Thyroid gland (tissue), 4 donors: ENCODE measurements around the gene ZBTB1. TPM values are rescaled to one million over a fixed set of nuclear protein-coding genes. Genes with fewer than 3 reads are reported as not detected.
"Not testable (repeated sequence)": the region's sequence is repeated elsewhere in the genome, so short reads cannot be mapped to it uniquely, and the experiment has no call there.

ENCODE experiments used
- DNase-seq, 2 donors: peaks; one replicate each; pipeline ENCODE4 v3.0.0-alpha.2; 2019
- H3K27ac ChIP-seq, 3 donors: fragments of 200-600 bp; sonication (generic); 1 replicate in 2 of 3; 2 replicates in 1 of 3; pipeline ENCODE4 v1.5.1; 2016 to 2019; ENCODE audit warnings: mild to moderate bottlenecking in 1 of 3, moderate library complexity in 1 of 3
- H3K27me3 ChIP-seq: fragments of 200-600 bp; sonication (generic); one replicate; pipeline ENCODE4 v1.5.1; 2019
- H3K36me3 ChIP-seq, 2 donors: fragments of 200-600 bp; sonication (generic); one replicate each; pipeline ENCODE4 v1.5.1; 2016 to 2019
- H3K4me1 ChIP-seq, 2 donors: fragments of 200-600 bp; sonication (generic); one replicate each; pipeline ENCODE4 v1.5.1; 2017 to 2019
- H3K4me3 ChIP-seq, 3 donors: fragments of 200-600 bp; sonication (generic); replicated peaks in 1 of 3; 1 replicate in 2 of 3; 2 replicates in 1 of 3; pipeline ENCODE4 v1.5.1; 2016; ENCODE audit warnings: mild to moderate bottlenecking in 1 of 3
- H3K9me3 ChIP-seq: fragments of 200-600 bp; sonication (generic); one replicate; pipeline ENCODE4 v1.5.1; 2017
- POLR2A ChIP-seq, 2 donors: fragments of 450-650 bp; IDR thresholded peaks; one replicate each; pipeline ENCODE4 v1.6.1; 2017; ENCODE audit warnings: antibody characterized with exemption in 2 of 2, mild to moderate bottlenecking in 2 of 2, moderate library complexity in 1 of 2
- WGBS, 2 donors: methylation state at CpG; one replicate each; pipeline ENCODE4 v1.1.5; 2017; 5-methylcytosine and 5-hydroxymethylcytosine counted together
- intact Hi-C: fragments of 100-400 bp; cut with DNase I; formaldehyde crosslinking; loops from one replicate; pipeline ENCODE4 v1.15.1; 2023
- small RNA-seq: library from RNA; depleted of rRNA; stranded (forward); fragments of <200 nt; gene quantifications from one replicate; pipeline ENCODE3, GENCODE V24; 2016
- total RNA-seq, 4 donors: library from RNA; depleted of rRNA; stranded (reverse); fragments of >200 nt; gene quantifications; one replicate each; pipeline ENCODE4 v1.2.3, GENCODE V29; 2016
- TF ChIP-seq, protein P1 (sequence below), 6 experiments: fragments of 200-600 bp in 3 of 6; fragments of 450-650 bp in 3 of 6; sonication (generic) in 3 of 6; IDR thresholded peaks; one replicate each; pipeline ENCODE4 v1.5.1; 2016 to 2019; ENCODE audit warnings: antibody characterized with exemption in 6 of 6, mild to moderate bottlenecking in 2 of 6, inconsistent platforms in 1 of 6, moderate library complexity in 1 of 6

ZBTB1 gene
- total RNA-seq, 4 donors from 2014 or later = 44.5 to 72.0 (median 55.9) TPM

DNA sequence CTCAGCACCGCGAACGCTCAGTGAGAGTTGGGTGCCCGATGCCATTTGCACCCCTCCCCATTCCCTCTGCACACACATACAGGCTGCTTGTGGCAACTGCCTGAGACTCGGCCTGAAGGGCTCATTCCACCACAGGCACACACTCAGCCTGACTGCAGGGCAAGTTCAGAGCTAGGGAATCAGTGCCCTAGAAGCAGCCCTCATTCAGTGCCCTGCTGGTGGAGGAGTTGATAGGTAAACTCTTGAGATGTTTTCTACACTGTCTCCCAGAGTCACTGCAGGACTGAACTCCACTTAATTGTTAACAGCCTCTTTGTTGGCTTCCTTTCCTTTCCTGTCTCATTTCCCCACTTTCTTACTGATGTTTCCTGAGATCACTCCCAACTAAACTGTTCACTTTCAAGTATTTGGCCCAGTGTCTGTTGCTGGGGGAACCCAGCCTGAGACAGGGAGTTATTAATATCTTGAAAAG lies 62.1 kb downstream of the ZBTB1 start:
- intact Hi-C loops = no loop called here
- TF ChIP-seq, protein P1, sequence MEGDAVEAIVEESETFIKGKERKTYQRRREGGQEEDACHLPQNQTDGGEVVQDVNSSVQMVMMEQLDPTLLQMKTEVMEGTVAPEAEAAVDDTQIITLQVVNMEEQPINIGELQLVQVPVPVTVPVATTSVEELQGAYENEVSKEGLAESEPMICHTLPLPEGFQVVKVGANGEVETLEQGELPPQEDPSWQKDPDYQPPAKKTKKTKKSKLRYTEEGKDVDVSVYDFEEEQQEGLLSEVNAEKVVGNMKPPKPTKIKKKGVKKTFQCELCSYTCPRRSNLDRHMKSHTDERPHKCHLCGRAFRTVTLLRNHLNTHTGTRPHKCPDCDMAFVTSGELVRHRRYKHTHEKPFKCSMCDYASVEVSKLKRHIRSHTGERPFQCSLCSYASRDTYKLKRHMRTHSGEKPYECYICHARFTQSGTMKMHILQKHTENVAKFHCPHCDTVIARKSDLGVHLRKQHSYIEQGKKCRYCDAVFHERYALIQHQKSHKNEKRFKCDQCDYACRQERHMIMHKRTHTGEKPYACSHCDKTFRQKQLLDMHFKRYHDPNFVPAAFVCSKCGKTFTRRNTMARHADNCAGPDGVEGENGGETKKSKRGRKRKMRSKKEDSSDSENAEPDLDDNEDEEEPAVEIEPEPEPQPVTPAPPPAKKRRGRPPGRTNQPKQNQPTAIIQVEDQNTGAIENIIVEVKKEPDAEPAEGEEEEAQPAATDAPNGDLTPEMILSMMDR (IDR thresholded peaks at IDR 0.05) = no peak
- no peak for TF ChIP-seq POLR2A (IDR thresholded peaks at IDR 0.05)
- Histone ChIP-seq H3K9me3 (no peaks in the 10 kb centered on the region), H3K4me1 (peaks cover 0 to 20% of the 10 kb centered on the region in 2 donors), H3K27ac (no peak overlapping the region), H3K27me3 (no peaks in the 10 kb centered on the region), H3K4me3 (no peak overlapping the region), H3K36me3 (no peaks in the 10 kb centered on the region)
- WGBS, 2 donors = 58 to 79% methylated on average over 5 of the region's 5 CpGs
- no peak for DNase-seq

DNA sequence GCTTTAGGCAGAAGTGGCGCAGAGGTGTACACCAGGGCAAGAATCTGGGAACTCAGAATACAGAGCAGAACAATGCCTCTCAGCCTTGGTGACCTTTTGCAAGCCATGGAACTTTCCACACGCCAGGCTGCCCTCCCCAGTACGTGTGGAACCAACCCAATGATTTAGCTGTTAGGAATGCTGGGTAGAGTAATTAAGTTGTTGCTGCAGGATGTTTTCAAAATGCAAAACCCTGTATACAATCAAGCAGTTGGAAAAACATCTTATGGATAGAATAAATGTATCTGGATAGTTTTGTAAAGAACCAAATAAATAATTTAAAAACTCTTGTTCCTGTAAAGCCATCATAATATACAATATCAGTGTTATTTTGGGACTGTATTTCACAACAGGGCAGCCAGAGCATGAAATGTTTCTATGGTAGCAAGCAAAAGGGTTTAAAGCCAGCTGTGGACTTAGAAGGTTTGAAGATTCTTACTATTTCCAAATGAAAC lies 64.6 kb downstream of the ZBTB1 start:
- 59 to 67% methylated on average over 3 of the region's 3 CpGs for WGBS, 2 donors
- H3K4me1 ChIP-seq = peaks cover 0 to 20% of the 10 kb centered on the region in 2 donors

DNA sequence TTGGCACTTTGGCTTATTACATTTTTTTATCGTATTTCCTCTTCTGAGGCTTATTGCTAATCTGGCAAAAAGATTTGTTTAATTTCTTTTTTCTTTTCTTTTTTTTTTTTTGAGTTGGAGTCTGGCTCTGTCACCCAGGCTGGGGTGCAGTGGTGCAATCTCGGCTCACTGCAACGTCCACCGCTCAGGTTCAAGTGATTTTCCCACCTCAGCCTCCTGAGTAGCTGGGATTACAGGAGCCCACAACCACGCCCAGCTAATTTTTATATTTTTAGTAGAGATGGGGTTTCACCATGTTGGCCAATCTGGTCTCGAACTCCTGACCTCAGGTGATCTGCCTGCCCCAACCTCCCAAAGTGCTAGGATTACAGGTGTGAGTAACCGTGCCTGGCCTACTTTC lies 65.1 kb downstream of the ZBTB1 start:
- H3K36me3 ChIP-seq, H3K4me3 ChIP-seq, H3K9me3 ChIP-seq, H3K27me3 ChIP-seq, DNase-seq, intact Hi-C loops: not testable (repeated sequence)
- peak overlapping the region in 2 of 3 donors; percentile 30 to 46 for H3K27ac ChIP-seq
- WGBS, 2 donors = 85 to 87% methylated on average over 7 of the region's 7 CpGs
- peaks cover 0 to 20% of the 10 kb centered on the region in 2 donors for H3K4me1 ChIP-seq

More for the DNA sequence above, 64.6 kb downstream of the ZBTB1 start:
- no peak for TF ChIP-seq POLR2A (IDR thresholded peaks at IDR 0.05)
- TF ChIP-seq, protein P1 (IDR thresholded peaks at IDR 0.05) = no peak
- H3K27me3 ChIP-seq = no peaks in the 10 kb centered on the region
- intact Hi-C loops = no loop called here
- no peaks in the 10 kb centered on the region for H3K9me3 ChIP-seq
- H3K4me3 ChIP-seq = no peak overlapping the region
- peak; percentile 40 to 41 for DNase-seq
- peak overlapping the region in 2 of 3 donors; percentile 30 to 46 for H3K27ac ChIP-seq
- no peaks in the 10 kb centered on the region for H3K36me3 ChIP-seq

DNA sequence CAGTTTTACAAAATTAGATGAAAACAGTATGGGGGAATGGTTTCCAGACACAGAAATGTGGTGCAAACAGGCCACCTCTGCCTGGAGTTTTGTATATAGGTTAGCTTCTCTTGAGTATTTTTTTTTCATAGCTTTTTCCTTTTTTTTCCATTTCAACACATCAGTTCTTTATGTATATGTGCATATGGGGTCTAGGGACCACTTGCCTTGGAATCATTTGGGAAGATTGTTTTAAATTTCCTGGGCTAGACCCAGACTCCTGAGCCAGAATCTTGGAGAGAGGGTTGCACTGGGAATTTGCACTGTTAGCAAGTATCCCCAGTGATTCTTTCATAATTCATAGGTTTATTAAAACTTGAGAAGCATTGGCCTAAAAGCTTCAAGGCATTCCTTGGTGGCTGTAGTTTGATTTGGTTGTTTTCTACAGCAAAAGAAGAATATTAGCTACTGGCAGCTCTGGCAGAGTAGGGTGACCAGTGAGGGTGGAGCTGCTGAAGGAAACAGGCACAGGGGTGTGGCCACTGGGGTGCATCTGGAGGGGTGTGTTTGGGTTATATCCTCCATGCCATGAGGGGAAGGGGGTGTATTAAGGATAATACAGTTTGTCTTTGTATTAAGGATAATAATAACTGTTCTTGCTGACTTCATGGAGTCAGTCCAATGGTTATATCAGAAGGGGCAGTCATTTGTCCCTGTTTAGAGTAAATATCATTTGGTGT lies 68.0 kb downstream of the ZBTB1 start:
- H3K4me1 ChIP-seq = peaks cover 0 to 14% of the 10 kb centered on the region in 2 donors
- intact Hi-C loops = no loop called here
- H3K27me3 ChIP-seq = no peaks in the 10 kb centered on the region
- no peak overlapping the region for H3K27ac ChIP-seq
- no peak for TF ChIP-seq POLR2A (IDR thresholded peaks at IDR 0.05)
- TF ChIP-seq, protein P1 (IDR thresholded peaks at IDR 0.05) = no peak
- no peaks in the 10 kb centered on the region for H3K9me3 ChIP-seq
- DNase-seq = no peak
- H3K36me3 ChIP-seq = no peaks in the 10 kb centered on the region
- H3K4me3 ChIP-seq = no peak overlapping the region

DNA sequence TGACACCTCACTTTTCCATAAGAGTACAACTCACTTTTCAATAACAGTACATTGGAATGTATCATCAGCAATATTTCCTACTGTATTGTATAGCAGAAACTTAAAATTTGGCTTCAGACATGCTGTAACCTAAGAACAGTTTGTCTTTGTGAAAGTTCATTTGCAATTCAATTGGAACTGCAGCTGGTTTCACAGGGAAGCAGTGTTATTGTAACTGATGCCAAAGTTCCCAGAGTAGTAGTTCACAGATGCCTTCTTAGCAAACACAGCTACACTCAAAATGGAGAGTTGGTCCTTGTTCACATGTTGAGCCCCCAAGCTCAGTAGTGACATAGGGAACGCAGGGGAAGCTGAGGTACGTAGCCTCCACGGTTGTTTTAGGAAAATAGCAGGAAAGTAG lies 68.5 kb downstream of the ZBTB1 start:
- Histone ChIP-seq H3K27ac (no peak overlapping the region), H3K4me1 (peaks cover 0 to 14% of the 10 kb centered on the region in 2 donors), H3K9me3 (no peaks in the 10 kb centered on the region)

More for the DNA sequence above, 68.5 kb downstream of the ZBTB1 start:
- TF ChIP-seq POLR2A (IDR thresholded peaks at IDR 0.05) = no peak
- TF ChIP-seq, protein P1 (IDR thresholded peaks at IDR 0.05) = no peak
- H3K27me3 ChIP-seq = no peaks in the 10 kb centered on the region
- intact Hi-C loops = no loop called here
- WGBS, 2 donors = 85 to 88% methylated on average over 3 of the region's 3 CpGs
- no peak for DNase-seq
- no peak overlapping the region for H3K4me3 ChIP-seq
- H3K36me3 ChIP-seq = no peaks in the 10 kb centered on the region

Small RNA genes lying within 50 kb of the gene (small RNA-seq; reads per million reads assigned to genes)
- not detected for gene AL049869.4

Other genes with a start within 250 kb of the ZBTB1 start
- gene ESR2, start 210.4 kb upstream of the ZBTB1 start, total RNA-seq = 1 to 10 TPM in 1 of 4 donors, under 1 TPM in 2, not detected in 1; 0.27 to 1.0 (median 0.78) TPM
- 10 to 100 TPM; 26.9 to 48.0 (median 33.2) TPM for gene MTHFD1, start 116.4 kb upstream of the ZBTB1 start, total RNA-seq
- gene AKAP5, start 39.3 kb upstream of the ZBTB1 start, total RNA-seq = 1 to 10 TPM in 3 of 4 donors, under 1 TPM in 1; 0.92 to 1.3 (median 1.0) TPM
- gene ZBTB25, start 932 bp upstream of the ZBTB1 start, total RNA-seq = 10 to 100 TPM; 15.9 to 23.0 (median 17.7) TPM
- gene HSPA2, start 36.0 kb downstream of the ZBTB1 start, total RNA-seq = 10 to 100 TPM in 1 of 4 donors, 1 to 10 TPM in 3; 6.0 to 11.0 (median 8.4) TPM
- gene PPP1R36, start 45.2 kb downstream of the ZBTB1 start, total RNA-seq = under 1 TPM in 3 of 4 donors, not detected in 1; 0.54 to 0.67 (median 0.63) TPM
- gene PLEKHG3, start 199.7 kb downstream of the ZBTB1 start, total RNA-seq = 10 to 100 TPM; 41.0 to 83.0 (median 54.6) TPM